HG03135 (cell line): ENCODE results near the gene RGS2.

Experiments used
- ATAC-seq: cut with Tn5 transposase; IDR thresholded peaks from one replicate; pipeline ENCODE4 v1.9.1; 2021; ENCODE audit warnings: mild to moderate bottlenecking, moderate library complexity; ENCODE audit not compliant: unreplicated experiment

Gene RGS2

GRCh38 chr1:192808518-192809306 lies at the start of gene RGS2:
TSS of gene RGS2 (plus strand) at chr1:192809039. CDS start at chr1:192809072, 33 bp downstream.
- ATAC-seq: peak; percentile 91

- no peak for ATAC-seq
Measured at GRCh38 chr1:192759104-192759503, 49.7 kb upstream of the RGS2 start.

GRCh38 chr1:192762265-192762664 lies 46.6 kb upstream of the RGS2 start:
- ATAC-seq: no peak

- no peak for ATAC-seq
Measured at GRCh38 chr1:192763243-192763642, 45.6 kb upstream of the RGS2 start.

GRCh38 chr1:192763756-192764155 lies 45.1 kb upstream of the RGS2 start:
- ATAC-seq: no peak

- no peak for ATAC-seq
Measured at GRCh38 chr1:192764675-192765074, 44.2 kb upstream of the RGS2 start.

- no peak for ATAC-seq
Measured at GRCh38 chr1:192766009-192766625, 42.7 kb upstream of the RGS2 start.

- ATAC-seq: no peak
Measured at GRCh38 chr1:192766876-192767275, 42.0 kb upstream of the RGS2 start.

- no peak for ATAC-seq
Measured at GRCh38 chr1:192767798-192768197, 41.0 kb upstream of the RGS2 start.

GRCh38 chr1:192768463-192768862 lies 40.4 kb upstream of the RGS2 start:
- ATAC-seq: no peak

- ATAC-seq: no peak
Measured at GRCh38 chr1:192771341-192771740, 37.5 kb upstream of the RGS2 start.

GRCh38 chr1:192775631-192776030 lies 33.2 kb upstream of the RGS2 start:
- no peak for ATAC-seq

- no peak for ATAC-seq
Measured at GRCh38 chr1:192776206-192776605, 32.6 kb upstream of the RGS2 start.

- ATAC-seq: no peak
Measured at GRCh38 chr1:192776998-192777397, 31.8 kb upstream of the RGS2 start.

- ATAC-seq: no peak
Measured at GRCh38 chr1:192783791-192784190, 25.0 kb upstream of the RGS2 start.

- no peak for ATAC-seq
Measured at GRCh38 chr1:192784397-192784796, 24.4 kb upstream of the RGS2 start.

- no peak for ATAC-seq
Measured at GRCh38 chr1:192786576-192786975, 22.3 kb upstream of the RGS2 start.

GRCh38 chr1:192787914-192788585 lies 20.8 kb upstream of the RGS2 start:
- no peak for ATAC-seq

GRCh38 chr1:192789871-192790270 lies 19.0 kb upstream of the RGS2 start:
- no peak for ATAC-seq

GRCh38 chr1:192792628-192793027 lies 16.2 kb upstream of the RGS2 start:
- ATAC-seq: no peak

- ATAC-seq: no peak
Measured at GRCh38 chr1:192793983-192794767, 14.7 kb upstream of the RGS2 start.
